ENCODE results near the gene PLCXD1.
"Not testable (repeated sequence)": the region's sequence is repeated elsewhere in the genome, so short reads cannot be mapped to it uniquely, and the experiment has no call there.

The PLCXD1 gene, protein sequence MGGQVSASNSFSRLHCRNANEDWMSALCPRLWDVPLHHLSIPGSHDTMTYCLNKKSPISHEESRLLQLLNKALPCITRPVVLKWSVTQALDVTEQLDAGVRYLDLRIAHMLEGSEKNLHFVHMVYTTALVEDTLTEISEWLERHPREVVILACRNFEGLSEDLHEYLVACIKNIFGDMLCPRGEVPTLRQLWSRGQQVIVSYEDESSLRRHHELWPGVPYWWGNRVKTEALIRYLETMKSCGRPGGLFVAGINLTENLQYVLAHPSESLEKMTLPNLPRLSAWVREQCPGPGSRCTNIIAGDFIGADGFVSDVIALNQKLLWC

DNA sequence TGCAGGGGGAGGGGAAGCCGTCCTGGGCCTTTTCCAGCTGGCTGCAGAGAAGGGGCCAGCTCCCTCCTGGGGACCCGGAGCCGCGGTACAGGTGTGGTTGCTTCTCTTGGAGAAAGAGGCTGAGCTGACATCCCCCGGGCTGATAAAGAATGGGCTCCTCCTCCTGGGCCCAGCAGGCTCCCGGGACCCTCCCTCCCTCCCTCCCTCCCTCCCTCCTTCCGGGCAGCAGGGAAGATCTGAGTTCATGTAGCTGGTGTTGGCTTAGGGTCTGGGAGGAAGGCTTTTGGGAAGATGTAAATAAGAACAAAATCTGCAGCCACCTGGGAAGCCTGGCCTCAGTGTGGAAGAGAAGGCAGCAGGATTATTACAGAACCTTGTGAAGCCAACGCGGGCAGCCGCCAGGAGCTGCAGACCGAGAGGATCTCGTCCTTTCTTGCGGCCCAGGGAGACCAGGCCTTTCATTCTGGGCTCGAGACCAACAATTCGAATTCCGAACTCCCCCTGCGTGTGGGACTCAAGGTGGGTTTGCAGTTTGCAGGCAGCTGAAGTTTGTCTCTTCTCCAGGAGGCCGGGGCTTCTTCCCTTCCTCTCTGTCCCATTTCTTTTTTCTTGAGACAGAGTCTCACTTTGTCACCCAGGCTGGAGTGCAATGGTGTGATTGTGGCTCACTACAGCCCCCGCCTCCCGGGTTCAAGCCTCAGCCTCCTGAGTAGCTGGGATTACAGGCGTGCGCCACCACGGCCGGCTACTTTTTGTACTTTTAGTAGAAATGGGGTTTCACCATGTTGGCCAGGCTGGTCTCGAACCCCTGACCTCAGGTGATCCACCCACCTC lies at the start of gene PLCXD1:
PLCXD1 (plus strand) TSS at position 216 of the 834 bp plus-strand sequence. CDS start 2,807 bp downstream, outside the sequence.
- DNase-seq (ENCODE audit: low spot score): no peak

DNA sequence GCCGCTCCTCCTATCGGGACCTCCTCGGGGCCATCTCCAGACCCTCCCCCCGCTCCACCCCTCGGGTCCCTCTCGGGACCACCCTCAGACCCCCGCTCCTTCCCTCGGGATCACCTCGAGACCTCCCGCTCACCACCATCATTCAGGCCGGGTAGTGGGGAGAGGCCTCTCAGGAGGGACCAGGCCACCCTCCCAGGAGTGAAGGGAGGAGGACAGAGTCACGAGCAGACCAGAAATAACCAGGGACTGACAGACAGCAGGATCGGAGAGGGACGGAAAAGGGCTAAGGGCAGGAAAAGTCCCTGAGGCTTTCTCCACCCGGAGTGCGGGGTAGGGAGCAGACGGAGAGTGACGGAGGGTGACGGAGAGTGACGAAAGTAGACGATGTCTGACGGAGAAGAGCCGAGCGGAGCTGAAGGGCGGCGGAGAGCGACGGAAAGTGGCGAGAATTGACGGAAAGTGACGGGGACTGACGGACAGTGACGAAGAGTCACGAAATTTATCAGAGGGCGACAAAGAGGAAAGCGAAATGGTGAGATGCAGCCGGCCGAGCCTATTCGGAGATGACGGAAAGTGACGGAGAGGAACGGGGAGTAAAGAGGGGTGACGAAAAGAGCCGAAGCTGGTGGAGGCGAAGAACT lies 49.4 kb upstream of the PLCXD1 start:
- not testable (repeated sequence) for DNase-seq (ENCODE audit: low spot score)

DNA sequence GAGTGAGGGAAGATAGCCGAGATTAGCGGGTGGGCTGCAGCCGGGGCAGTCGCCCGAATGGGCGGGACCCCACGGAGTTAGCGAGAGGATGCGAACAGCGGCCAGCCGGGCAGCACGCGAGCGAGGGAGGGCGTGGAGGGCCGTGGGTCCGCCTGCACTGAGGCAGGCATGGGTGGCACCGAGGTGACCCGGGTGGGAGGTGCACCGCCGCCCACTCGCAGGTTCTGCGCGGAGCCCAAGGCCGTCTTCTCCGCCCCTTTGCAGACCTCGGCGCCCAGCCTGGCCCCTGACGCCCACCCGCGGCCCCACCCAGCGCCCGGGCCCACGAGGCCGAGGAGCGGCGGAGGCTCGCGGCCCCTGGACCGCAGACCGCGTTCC lies 48.9 kb upstream of the PLCXD1 start:
- not testable (repeated sequence) for DNase-seq (ENCODE audit: low spot score)

DNA sequence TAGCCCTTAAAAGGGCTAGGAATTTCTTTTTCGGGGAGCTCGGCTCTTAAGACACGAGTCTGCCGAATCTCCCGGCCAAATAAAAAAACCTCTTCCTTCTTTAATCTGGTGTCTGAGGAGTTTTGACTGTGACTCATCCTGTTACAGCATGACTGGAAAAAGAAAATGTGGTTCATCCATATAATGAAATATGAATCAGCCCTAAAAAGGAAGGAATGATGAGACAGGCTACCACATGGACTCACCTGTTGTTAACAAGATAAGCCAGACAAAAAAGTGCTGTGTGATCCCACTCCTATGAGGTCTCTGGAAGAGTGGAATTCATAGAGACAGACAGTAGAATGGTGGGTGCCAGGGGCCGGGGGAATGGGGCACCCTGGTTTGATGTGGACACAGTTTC lies 45.0 kb upstream of the PLCXD1 start:
- not testable (repeated sequence) for DNase-seq (ENCODE audit: low spot score)

DNA sequence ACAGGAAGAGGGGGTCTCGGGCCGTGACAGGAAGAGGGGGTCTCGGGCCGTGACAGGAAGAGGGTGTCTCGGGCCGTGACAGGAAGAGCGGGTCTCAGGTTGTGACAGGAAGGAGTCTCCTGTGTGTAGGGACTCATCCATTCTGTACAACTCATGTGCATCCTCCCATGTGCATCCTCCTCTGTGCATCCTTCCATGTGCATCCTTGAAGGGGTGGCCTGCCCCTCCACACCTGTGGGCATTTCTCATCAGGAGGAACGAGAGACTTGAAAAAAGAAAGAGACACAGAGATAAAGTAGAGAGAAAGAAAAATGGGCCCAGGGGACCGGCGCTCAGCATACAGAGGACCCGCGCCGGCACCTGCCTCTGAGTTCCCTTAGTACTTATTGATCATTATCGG lies 30.2 kb upstream of the PLCXD1 start:
- DNase-seq (ENCODE audit: low spot score): no peak

DNA sequence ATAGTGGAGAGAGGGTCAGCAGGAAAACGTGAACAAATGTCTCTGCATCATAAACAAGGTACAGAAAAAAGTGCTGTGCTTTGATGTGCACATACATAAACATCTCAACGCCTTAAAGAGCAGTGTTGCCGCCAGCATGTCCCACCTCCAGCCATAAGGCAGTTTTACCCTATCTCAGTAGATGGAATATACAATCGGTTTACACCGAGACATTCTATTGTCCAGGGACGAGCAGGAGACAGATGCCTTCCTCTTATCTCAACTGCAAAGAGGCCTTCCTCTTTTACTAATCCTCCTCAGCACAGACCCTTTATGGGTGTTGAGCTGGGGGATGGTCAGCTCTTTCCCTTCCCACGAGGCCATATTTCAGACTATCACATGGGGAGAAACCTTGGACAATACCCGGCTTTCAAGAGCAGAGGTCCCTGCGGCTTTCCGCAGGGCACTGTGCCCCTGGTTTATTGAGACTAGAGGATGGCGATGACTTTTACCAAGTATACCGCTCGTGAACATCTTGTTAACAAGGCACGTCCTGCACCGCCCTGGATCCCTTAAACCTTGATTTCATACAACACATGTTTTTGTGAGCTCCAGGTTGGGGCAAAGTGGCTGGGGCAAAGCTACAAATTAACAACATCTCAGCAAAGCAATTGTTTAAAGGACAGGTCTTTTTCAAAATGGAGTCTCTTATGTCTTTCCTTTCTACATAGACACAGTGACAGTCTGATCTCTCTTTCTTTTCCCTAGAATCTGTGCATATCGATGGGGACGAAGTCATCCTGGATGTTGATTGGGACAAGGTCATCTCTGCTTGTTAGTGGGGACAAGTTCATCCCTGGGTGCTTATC lies 29.6 kb upstream of the PLCXD1 start:
- DNase-seq (ENCODE audit: low spot score): not testable (repeated sequence)

DNA sequence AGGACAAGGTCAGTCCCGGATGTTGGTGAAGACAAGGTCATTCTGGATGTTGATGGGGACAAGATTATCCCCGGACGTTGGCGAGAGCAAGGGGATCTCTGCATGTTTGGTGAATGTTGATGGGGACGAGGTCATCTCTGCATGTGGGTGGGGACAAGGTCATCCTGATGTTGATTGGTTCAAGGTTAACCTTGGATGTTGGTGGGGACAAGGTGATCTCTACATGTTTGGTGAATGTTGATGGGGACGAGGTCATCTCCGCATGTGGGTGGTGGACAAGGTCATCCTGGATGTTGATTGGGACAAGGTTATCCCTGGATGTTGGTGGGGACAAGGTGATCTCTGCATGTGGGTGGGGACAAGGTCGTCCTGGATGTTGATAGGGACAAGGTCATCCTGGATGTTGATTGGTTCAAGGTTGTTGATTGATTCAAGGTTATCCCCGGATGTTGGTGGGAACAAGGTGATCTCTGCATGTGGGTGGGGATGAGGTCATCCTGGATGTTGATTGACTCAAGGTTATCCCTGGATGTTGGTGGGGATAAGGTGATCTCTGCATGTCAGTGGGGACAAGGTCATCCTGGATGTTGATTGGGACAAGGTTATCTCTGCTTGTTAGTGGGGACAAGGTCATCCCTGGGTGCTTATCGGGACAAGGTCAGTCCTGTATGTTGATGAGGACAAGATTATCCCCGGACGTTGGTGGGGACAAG lies 28.8 kb upstream of the PLCXD1 start:
- no peak for DNase-seq (ENCODE audit: low spot score)

DNA sequence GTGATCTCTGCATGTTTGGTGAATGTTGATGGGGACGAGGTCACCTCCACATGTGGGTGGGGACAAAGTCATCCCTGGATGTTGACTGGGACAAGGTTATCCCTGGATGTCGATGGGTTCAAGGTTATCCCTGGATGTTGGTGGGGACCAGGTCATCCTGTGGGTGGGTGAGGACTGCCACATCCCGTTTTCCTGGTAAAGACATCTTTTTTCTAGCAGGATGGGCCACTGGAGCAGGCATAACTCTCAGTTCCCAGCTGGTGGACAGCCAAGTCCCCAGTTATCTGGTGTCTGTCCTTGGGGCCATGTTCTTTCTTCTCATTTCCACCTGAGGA lies 28.3 kb upstream of the PLCXD1 start:
- no peak for DNase-seq (ENCODE audit: low spot score)

DNA sequence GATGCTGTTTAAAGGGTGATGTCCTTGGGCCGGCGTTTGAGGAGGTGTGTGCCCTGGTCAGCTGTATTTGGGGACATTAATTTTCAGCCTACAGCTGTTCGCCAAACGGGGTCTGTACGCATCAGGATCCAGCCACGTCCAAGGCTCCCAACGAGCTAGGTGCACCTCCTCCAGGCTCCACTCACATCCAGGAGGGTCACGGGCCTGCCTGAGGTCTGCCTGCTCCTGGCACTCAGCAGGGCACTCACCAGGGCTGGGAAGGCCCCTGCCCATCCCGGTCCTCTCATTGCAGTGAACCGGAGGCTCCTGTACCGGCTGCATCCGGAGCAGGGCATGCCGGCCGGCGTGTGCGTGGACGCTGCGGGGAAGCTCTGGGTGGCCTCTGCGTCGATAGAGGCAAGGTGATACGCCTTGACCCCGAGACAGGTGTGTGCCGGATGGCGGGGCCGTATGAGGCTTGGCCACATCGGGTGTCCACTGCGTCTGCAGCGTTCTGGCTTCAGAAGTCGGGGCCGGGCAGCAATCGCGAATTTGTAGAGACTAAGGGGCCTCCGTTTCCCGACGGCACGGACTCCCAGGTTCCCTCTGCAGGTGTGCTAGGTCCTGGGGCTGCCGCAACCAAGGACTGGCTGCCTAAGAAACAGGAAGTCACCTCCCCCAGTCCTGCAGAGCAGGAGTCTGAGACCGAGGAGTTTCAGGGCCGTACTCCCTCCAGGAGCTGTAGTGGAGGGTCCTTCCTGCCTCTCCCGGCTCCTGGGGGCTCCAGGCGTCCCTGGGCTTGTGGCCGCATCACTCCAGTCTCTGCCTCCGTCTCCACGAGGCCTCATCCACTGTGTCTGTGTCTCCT lies 27.5 kb upstream of the PLCXD1 start:
- no peak for DNase-seq (ENCODE audit: low spot score)

DNA sequence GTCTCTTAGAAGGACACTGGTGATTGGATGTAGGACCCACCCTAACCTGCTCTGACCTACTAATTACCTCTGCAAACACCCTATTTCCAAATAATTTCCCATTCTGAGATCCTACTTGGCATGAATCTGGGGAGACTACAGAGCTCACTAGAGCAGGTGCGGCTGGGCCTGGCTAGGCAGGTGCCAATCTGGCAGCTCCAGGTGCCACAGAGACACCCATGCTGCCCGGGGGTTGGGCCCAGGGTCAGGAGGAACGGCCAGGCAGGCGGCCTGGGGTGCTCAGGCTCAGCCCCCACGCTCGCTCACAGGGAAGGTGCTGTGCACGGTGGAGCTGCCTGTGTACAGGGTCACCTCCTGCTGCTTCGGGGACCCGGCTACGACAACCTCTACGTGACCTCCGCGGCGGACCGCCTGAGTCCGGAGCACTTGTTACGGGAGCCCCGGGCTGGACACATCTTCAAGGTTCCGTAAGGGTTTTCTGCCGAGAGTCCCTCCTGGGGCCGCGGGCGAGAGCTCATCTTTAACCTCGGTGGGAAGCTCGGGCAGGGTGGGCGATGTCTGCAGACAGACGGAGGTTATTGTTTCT lies 26.5 kb upstream of the PLCXD1 start:
- no peak for DNase-seq (ENCODE audit: low spot score)

DNA sequence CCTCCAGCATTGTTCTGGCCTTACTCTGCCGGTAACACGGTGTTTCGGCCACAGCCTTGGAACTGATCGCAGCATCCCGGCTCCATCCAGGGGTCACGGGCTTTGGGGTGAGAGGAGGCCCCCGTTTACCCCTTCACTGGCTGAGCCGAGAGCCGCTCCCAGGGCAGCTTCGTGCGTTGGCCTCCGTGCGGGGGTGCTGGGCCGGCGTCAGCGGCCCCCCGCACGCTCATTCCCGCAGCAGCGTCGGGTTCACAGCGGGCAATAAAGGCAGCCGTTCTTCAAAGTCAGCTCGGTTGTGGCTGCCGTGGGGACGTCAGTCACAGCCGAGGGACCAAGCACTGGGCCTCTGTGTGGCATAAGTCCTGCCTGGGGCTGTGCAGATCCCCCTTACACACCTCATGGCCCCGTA lies 25.3 kb upstream of the PLCXD1 start:
- DNase-seq (ENCODE audit: low spot score): no peak

DNA sequence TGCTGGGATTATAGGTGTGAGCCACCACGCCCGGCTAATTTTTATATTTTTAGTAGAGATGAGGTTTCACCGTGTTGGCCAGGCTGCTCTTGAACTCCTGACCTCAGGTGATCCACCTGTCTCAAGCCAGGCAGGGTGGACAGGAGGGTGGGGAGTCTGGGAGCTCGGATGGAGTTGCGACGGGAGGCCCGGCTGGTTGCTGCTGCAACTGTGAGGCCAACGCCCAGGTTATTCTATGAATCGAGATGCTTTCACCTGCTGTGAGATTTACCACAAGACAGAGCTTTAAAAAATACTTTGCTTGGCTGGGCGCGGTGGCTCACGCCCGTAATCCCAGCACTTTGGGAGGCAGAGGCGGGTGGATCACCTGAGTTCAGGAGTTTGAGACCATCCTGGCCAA lies 24.1 kb upstream of the PLCXD1 start:
- DNase-seq (ENCODE audit: low spot score): not testable (repeated sequence)

DNA sequence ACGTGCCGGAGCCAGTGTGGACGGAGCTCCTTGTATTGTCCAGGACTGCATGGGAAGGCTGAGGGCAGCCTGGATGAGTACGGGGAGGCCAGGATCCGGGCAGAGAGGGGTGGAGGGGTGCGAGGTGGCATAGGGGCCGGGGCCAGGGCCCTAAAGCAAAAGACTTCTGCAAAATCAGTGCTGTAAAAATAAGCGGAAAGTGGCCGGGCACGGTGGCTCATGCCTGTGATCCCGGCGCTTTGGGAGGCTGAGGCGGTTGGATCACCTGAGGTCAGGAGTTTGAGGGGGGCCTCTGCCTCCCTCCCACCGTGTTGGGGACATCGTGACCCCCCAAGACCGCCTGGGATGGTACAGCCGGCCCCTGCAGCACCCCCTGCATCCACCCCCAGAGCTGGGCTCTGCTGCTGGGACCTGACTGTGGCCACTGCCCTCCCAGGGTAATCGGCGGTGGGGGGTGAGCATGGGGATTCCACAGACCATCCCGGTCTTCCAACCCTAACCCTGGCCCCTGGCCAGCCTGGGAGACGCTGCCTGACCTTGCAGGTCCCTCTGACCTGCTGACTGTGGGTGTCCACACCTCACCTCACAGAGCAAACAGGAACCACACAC lies 23.4 kb upstream of the PLCXD1 start:
- no peak for DNase-seq (ENCODE audit: low spot score)

DNA sequence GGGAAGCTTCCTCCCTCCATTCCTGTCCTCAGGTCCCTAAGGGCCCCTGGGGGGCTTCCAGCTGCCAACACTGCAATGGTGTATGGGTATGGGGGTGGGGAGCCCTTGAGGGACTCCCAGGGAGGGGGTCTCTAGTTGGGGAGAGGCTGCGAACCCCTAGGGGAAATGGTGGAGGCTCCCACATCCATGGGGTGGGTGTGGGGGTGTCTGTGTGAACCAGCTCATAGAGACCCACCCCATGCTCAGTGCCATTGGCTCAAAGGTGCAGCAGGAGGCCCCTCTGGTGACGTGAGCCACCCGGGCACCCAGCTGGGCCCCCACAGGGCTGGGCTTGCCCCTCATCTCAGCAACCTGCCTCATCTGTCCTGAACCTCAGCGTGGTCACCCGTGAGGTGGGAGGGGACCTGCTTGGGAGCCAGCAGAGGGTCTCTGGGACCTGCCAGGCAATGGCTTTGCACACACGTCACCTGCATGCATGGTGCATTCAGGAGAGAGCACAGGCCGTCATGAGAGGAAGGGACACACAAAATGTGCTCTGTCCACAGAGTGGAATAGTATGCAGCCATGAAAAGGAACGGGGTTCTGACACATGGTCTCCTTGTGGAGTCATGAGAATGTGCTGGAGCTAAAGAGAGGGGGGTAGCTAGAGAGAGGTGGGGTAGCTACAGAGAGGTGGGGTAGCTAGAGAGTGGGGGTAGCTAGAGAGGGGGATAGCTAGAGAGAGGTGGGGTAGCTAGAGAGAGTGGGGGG lies 22.7 kb upstream of the PLCXD1 start:
- no peak for DNase-seq (ENCODE audit: low spot score)

DNA sequence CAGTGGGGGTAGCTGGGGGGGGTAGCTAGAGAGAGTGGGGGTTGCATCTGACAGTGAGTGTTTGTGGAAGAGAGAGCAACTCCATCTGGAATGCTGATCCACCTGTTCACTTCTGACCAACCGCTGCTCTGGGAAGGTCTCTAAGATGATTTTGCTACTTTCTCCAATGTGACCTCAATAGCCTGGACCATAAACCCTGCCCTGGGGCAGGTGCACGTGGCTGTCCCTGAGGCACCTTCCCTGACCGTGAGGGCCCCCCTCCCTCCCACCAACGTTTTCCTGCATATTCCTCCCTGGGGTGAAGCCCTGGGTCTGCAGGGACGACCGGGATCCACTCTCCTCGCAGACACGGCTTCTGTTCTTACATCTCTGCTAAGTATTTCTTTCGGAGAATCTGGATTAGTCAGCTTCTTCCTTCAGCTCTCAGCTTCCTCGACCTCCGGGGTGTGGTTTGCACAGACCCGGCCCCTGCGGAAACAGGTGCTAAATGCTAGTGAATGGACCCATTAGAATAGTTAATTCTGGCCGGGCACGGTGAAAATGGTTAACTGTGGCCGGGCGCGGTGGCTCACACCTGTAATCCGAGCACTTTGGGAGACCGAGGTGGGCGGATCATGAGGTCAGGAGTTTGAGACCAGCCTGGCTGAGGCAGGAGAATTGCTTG lies 21.4 kb upstream of the PLCXD1 start:
- no peak for DNase-seq (ENCODE audit: low spot score)

DNA sequence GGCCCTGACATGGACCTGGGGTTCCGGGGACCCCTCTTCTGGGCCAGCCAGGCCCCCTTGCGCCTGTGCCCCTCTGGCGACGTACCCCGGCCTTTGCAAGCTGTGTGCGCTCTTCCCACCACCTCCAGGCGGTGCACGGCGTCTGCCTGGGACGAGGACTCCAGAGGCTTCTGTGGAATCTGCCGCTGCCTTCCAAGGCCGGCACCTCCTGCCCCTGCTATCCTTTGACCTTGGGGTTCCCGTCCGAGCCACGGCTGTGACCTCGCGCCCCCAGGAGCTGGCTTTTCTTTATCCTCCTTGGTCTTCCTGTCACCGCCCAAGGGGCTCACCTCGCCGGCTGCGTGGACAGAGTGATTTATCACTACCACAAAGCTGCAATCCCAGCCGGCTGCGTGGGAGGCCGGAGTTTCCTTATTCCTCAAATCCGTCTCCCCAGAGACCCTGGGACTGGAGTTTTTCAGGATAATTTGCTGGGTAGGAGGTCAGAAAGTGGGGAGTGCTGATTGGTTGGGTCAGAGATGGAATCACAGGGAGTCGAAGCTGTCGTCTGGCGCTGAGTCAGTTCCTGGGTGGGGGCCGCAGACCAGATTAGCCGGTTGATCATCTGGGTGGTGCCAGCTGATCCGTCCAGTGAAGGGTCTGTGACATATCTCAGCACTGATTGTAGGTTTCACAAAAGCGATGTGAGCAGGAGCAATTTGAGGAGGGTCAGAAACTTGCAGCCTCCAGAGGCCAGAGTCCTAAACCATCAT lies 19.8 kb upstream of the PLCXD1 start:
- peak; percentile 23 for DNase-seq (ENCODE audit: low spot score)

DNA sequence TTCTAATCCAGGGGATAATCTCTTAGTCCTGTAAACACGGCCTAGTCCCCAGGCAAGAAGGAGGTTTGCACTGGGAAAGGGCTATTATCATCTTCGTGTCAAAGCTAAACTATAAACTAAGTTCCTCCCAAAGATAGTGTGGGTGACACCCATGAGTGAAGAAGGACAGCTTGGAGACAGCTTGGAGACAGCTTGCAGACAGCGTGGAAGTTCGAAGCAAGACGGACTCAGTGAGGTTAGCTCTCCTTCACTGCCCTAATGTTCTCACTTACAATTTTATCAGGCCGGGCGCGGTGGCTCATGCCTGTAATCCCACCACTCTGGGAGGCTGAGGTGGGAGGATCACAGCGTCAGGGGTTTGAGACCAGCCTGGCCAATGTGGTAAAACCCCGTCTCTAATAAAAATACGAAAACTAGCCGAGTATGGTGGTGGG lies 19.2 kb upstream of the PLCXD1 start:
- no peak for DNase-seq (ENCODE audit: low spot score)

Measured in RKO (cell line).